CD4-positive, alpha-beta T cell (primary cell): ENCODE data around the gene LENG1. TPM values are rescaled to one million over a fixed set of nuclear protein-coding genes. Genes with fewer than 3 reads are reported as not detected.

ENCODE experiments used
- ATAC-seq: fragments of 200-7000 bp; cut with Tn5 transposase; one replicate; pipeline ENCODE4 v1.10.0; 2022; ENCODE audit warnings: mild to moderate bottlenecking; ENCODE audit not compliant: poor library complexity
- CTCF ChIA-PET: fragments of 350-600 bp; sonication (Branson Sonifier 250); formaldehyde crosslinking; loops from one replicate; lab custom pipeline; 2021; ENCODE audit warnings: antibody characterized with exemption, inconsistent platforms; lab: Charles Lee
- POLR2A ChIA-PET: fragments of 350-600 bp; sonication (Branson Sonifier 250); formaldehyde crosslinking; loops from one replicate; lab custom pipeline; 2021; ENCODE audit warnings: antibody characterized with exemption, inconsistent platforms; lab: Charles Lee
- DNase-seq, 14 experiments: peaks; one replicate each; pipeline ENCODE4 v3.0.0-alpha.2; 2013 to 2020; ENCODE audit warnings: mixed read lengths in 2 of 14
- H3K27ac ChIP-seq, 2 donors: one replicate each; pipeline versions ENCODE4 v1.5.1 to v1.7.0; 2013; ENCODE audit warnings: low read length in 2 of 2, low read depth in 1 of 2, mild to moderate bottlenecking in 1 of 2
- H3K27me3 ChIP-seq, 2 experiments: 1 replicate in 1 of 2; 2 replicates in 1 of 2; pipeline versions ENCODE4 v1.6.1 to v1.7.0; 2013; ENCODE audit warnings: low read length in 2 of 2, control low read depth in 1 of 2, mild to moderate bottlenecking in 1 of 2, moderate library complexity in 1 of 2; ENCODE audit not compliant: insufficient read depth in 2 of 2, control insufficient read depth in 1 of 2
- H3K36me3 ChIP-seq: one replicate; pipeline ENCODE4 v1.6.1; 2013; ENCODE audit warnings: low read length, control low read depth; ENCODE audit not compliant: insufficient read depth
- H3K4me1 ChIP-seq: one replicate; pipeline ENCODE4 v1.6.1; 2013; ENCODE audit warnings: low read length, control low read depth; ENCODE audit not compliant: insufficient read depth
- H3K4me3 ChIP-seq: one replicate; pipeline ENCODE4 v1.5.1; 2013; ENCODE audit warnings: mild to moderate bottlenecking, low read length, moderate library complexity
- H3K9me3 ChIP-seq, 2 experiments: 1 replicate in 1 of 2; 2 replicates in 1 of 2; pipeline versions ENCODE4 v1.6.1 to v1.7.0; 2013; ENCODE audit warnings: low read length in 2 of 2, mild to moderate bottlenecking in 2 of 2, control low read depth in 1 of 2, moderate library complexity in 1 of 2; ENCODE audit not compliant: control insufficient read depth in 1 of 2, insufficient read depth in 1 of 2
- H3K27ac Mint-ChIP-seq: one replicate; pipeline ENCODE4 v1.8.0; 2020; ENCODE audit warnings: mixed read lengths
- H3K27me3 Mint-ChIP-seq: one replicate; pipeline ENCODE4 v1.8.0; 2021; ENCODE audit warnings: mixed read lengths
- H3K36me3 Mint-ChIP-seq: one replicate; pipeline ENCODE4 v1.8.0; 2021; ENCODE audit warnings: low read depth, mixed read lengths
- H3K4me1 Mint-ChIP-seq: one replicate; pipeline ENCODE4 v1.8.0; 2021; ENCODE audit warnings: low read depth, mixed read lengths
- H3K4me3 Mint-ChIP-seq: one replicate; pipeline ENCODE4 v1.8.0; 2020; ENCODE audit warnings: mild to moderate bottlenecking, mixed read lengths
- H3K9me3 Mint-ChIP-seq: one replicate; pipeline ENCODE4 v1.8.0; 2020; ENCODE audit warnings: mixed read lengths
- intact Hi-C, 2 experiments: fragments of 100-400 bp; cut with DNase I in 1 of 2; cut with micrococcal nuclease in 1 of 2; formaldehyde crosslinking; loops; one replicate each; pipeline versions ENCODE4 v1.15.1 to v1.9.0; 2023 to 2025; cut with DNase I, micrococcal nuclease
- total RNA-seq, 174 experiments: library from RNA in 2 of 174; stranded (reverse) in 2 of 174; gene quantifications; one replicate each; pipeline ENCODE4 v1.2.3 and lab custom pipeline; 2021 to 2026
- TF ChIP-seq, protein P1 (sequence below): fragments of 200-600 bp; IDR thresholded peaks from one replicate; pipeline ENCODE4 v1.8.0; 2022; ENCODE audit warnings: antibody characterized with exemption, mild to moderate bottlenecking

Gene LENG1
- total RNA-seq, 2 experiments from 2014 or later: 14.4 to 16.0 TPM

DNA sequence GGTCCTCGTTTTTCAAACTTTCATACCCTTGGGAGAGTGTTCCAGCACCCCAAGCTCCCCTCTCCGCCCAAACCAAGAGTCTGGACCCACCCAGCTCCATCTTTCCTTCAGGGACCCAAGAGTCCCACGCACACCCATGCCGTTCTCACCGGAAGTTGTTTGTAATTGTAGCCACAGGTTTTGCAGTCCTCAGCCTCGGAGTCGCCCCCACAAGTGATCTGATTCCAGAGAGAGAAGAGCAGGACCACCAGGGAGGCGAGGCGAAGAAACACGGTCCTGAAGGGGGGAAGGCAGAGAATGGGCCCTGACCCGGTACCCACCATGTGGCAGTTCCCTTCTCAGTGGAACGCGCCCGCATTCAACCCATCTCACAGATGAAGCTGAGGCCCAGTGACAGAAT, 3.4 kb upstream of the LENG1 start:
- ChIA-PET POLR2A (interaction anchor here (1.0 to 1.9 kb wide), 2 partner anchors 26 to 27 kb away, joined by 3 to 6 read pairs; partner anchors contain the start of genes CNOT3 and MBOAT7), CTCF (no interaction called here)
- intact Hi-C loops: no loop called here
- Mint-ChIP-seq H3K9me3 (no peaks in the 10 kb centered on the region), H3K27ac (peak overlapping the region; percentile 20), H3K36me3 (peaks cover 19% of the 10 kb centered on the region), H3K27me3 (no peaks in the 10 kb centered on the region), H3K4me3 (peak overlapping the region; percentile 89), H3K4me1 (peaks cover 49% of the 10 kb centered on the region)
- Histone ChIP-seq H3K4me1 (peaks cover 62% of the 10 kb centered on the region), H3K27ac (no peak overlapping the region), H3K36me3 (peaks cover 7% of the 10 kb centered on the region), H3K27me3 (no peaks in the 10 kb centered on the region), H3K9me3 (peaks cover 0 to 5% of the 10 kb centered on the region in 2 experiments), H3K4me3 (peak overlapping the region; percentile 49)
- DNase-seq (no peak), ATAC-seq (no peak)
- TF ChIP-seq, protein P1, sequence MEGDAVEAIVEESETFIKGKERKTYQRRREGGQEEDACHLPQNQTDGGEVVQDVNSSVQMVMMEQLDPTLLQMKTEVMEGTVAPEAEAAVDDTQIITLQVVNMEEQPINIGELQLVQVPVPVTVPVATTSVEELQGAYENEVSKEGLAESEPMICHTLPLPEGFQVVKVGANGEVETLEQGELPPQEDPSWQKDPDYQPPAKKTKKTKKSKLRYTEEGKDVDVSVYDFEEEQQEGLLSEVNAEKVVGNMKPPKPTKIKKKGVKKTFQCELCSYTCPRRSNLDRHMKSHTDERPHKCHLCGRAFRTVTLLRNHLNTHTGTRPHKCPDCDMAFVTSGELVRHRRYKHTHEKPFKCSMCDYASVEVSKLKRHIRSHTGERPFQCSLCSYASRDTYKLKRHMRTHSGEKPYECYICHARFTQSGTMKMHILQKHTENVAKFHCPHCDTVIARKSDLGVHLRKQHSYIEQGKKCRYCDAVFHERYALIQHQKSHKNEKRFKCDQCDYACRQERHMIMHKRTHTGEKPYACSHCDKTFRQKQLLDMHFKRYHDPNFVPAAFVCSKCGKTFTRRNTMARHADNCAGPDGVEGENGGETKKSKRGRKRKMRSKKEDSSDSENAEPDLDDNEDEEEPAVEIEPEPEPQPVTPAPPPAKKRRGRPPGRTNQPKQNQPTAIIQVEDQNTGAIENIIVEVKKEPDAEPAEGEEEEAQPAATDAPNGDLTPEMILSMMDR: no peak

DNA sequence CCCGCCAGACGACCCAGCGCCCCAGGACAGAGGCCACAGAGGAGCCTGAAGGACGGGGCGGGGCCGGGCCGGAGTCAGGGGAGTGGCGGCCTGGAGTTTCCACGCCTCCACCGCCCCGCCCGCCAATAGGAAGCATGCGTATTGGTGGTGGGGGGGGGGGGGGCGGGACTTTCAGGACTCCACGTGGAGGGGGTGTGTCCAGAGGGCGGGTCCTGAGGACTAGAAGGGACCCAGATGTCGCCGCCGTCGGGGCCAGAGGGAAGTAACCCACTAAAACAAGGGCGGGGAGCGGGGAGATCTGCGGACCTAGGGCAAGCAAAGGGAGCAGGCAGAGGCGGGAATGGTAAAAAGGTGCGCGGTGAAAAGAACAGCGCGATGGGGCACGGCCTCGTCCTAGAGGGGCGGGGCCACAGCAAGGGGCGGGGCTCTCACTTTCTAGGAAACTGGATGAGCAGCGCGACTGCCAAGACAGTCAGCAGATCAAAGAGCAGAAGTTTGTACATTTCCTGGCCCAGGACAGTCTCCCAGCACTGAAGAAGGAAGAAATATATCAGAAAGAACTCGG, 2.8 kb upstream of the LENG1 start:
- H3K4me3 ChIP-seq: peak overlapping the region; percentile 49
- ChIA-PET POLR2A (interaction anchor here (1.0 to 1.9 kb wide), 2 partner anchors 25 to 27 kb away, joined by 3 to 6 read pairs; partner anchors contain the start of genes CNOT3 and MBOAT7), CTCF (no interaction called here)
- no peaks in the 10 kb centered on the region for H3K27me3 Mint-ChIP-seq
- intact Hi-C loops: no loop called here
- H3K27me3 ChIP-seq: no peaks in the 10 kb centered on the region
- peaks cover 0 to 5% of the 10 kb centered on the region in 2 experiments for H3K9me3 ChIP-seq
- TF ChIP-seq, protein P1: no peak
- H3K27ac ChIP-seq: no peak overlapping the region
- peaks cover 66% of the 10 kb centered on the region for H3K4me1 ChIP-seq
- DNase-seq (peak; percentile 58 to 92 (median 75)), ATAC-seq (peak; percentile 16)
- H3K4me3 Mint-ChIP-seq: peak overlapping the region; percentile 89
- no peaks in the 10 kb centered on the region for H3K9me3 Mint-ChIP-seq
- peaks cover 49% of the 10 kb centered on the region for H3K4me1 Mint-ChIP-seq
- H3K36me3 Mint-ChIP-seq: peaks cover 24% of the 10 kb centered on the region
- H3K36me3 ChIP-seq: peaks cover 13% of the 10 kb centered on the region
- peak overlapping the region; percentile 20 for H3K27ac Mint-ChIP-seq

DNA sequence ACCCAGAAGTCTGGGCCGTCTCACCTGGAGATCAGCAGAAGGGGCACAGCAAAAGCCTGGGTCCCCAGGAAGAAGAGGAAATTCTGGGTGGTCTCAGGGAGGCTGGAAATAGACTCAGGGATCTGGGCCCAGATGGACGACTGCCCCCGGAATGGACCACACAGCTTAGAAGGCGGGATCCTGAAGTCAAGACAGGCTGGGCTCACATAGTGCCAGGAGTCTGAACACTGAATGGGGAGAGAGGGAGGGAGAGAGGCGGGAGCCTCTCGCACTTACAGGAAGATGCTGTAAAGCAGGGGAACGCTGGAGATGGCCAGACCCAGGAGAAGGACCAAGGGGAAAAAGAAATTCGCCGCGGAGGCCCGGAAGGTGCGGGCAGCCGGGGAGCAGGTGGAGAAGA, 1.3 kb upstream of the LENG1 start:
- Mint-ChIP-seq H3K4me1 (peaks cover 54% of the 10 kb centered on the region), H3K36me3 (peaks cover 39% of the 10 kb centered on the region), H3K4me3 (peak overlapping the region; percentile 98), H3K9me3 (no peaks in the 10 kb centered on the region), H3K27ac (peak overlapping the region; percentile 94), H3K27me3 (no peaks in the 10 kb centered on the region)
- TF ChIP-seq, protein P1: no peak
- ChIA-PET POLR2A (interaction anchor here (2.3 to 7.7 kb wide), 4 partner anchors 23 to 45 kb away, joined by 20 to 144 read pairs (median 70); partner anchors contain the start of genes CNOT3, MBOAT7, PRPF31 and RPS9), CTCF (interaction anchor here (0.5 kb wide), 1 partner anchor 8 kb away, joined by 3 read pairs; no protein-coding TSS in a partner anchor)
- H3K4me1 ChIP-seq: peaks cover 76% of the 10 kb centered on the region
- no peak overlapping the region for H3K4me3 ChIP-seq
- peak overlapping the region in 1 of 2 donors; percentile 86 for H3K27ac ChIP-seq
- no peaks in the 10 kb centered on the region for H3K27me3 ChIP-seq
- intact Hi-C loops: no loop called here
- DNase-seq (peak in 1 of 14 experiments; percentile 40), ATAC-seq (no peak)
- peaks cover 0 to 5% of the 10 kb centered on the region in 2 experiments for H3K9me3 ChIP-seq
- H3K36me3 ChIP-seq: peaks cover 27% of the 10 kb centered on the region
